ENCODE measurements around the gene COG6.

Gene COG6

DNA sequence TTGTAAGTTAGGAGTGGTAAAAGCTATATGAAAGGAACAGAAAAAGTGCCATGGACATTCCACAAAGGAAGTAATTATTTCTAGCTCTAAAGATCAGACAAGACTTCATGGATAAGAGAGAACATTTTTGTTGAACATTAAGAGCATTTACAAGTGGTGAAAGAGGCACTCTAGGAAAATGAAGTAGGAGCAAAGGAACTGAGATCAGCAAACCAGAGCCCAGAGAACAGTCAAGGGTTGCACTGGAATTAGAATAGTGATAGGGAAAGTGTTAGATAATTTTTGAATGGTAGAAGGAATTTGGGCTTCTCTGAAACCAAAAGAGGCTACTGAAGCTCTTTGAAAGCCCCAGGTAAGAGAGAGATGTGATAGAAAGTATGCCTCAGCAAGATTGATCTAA, 94.1 kb downstream of the COG6 start:
- Histone ChIP-seq H3K79me2 (ENCODE audit: insufficient read depth, low read length) (no peaks in the 10 kb centered on the region), H3K36me3 (ENCODE audit: insufficient read depth, low read length) (no peaks in the 10 kb centered on the region)

DNA sequence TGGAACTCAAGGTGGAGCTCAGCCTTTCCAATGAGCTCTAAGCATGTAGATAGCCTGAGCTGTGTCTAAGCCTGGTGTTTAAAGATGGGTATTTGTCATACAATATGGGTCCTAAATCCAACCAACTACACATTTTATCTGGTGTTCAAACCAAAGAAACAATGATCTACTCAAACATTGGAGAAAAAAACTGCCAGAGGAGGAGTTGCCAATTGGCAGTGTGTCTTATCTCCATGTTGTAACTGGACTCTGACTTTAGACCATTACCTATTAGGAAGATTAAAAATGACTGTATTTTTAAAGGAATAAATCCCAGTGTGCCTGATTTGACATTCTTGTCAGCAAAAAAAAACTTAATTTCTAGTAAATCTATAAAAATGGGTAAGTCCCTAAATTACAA, 96.3 kb downstream of the COG6 start:
- Histone ChIP-seq H3K27me3 (ENCODE audit: insufficient read depth, low read length, poor library complexity, severe bottlenecking) (no peaks in the 10 kb centered on the region), H2AFZ (ENCODE audit: low read length) (no peak overlapping the region), H3K4me2 (ENCODE audit: low read depth, low read length, poor library complexity, severe bottlenecking) (no peak overlapping the region), H3K36me3 (ENCODE audit: insufficient read depth, low read length) (no peaks in the 10 kb centered on the region), H3K79me2 (ENCODE audit: insufficient read depth, low read length) (no peaks in the 10 kb centered on the region), H3K9ac (ENCODE audit: low read depth, low read length, poor library complexity, severe bottlenecking) (no peak overlapping the region), H4K20me1 (ENCODE audit: insufficient read depth, low read length, poor library complexity, severe bottlenecking) (no peaks in the 10 kb centered on the region), H3K4me3 (ENCODE audit: low read length, poor library complexity, severe bottlenecking) (no peak overlapping the region), H3K9me2 (replicated peaks; ENCODE audit: low read depth, low read length) (no peaks in the 10 kb centered on the region), H3K4me1 (ENCODE audit: insufficient read depth, low read length, poor library complexity, severe bottlenecking) (no peaks in the 10 kb centered on the region), H3F3A (ENCODE audit: low read depth) (no peaks in the 10 kb centered on the region), H3K9me3 (ENCODE audit: insufficient read depth, low read depth, low read length) (no peaks in the 10 kb centered on the region)
- TF ChIP-seq, protein P1, sequence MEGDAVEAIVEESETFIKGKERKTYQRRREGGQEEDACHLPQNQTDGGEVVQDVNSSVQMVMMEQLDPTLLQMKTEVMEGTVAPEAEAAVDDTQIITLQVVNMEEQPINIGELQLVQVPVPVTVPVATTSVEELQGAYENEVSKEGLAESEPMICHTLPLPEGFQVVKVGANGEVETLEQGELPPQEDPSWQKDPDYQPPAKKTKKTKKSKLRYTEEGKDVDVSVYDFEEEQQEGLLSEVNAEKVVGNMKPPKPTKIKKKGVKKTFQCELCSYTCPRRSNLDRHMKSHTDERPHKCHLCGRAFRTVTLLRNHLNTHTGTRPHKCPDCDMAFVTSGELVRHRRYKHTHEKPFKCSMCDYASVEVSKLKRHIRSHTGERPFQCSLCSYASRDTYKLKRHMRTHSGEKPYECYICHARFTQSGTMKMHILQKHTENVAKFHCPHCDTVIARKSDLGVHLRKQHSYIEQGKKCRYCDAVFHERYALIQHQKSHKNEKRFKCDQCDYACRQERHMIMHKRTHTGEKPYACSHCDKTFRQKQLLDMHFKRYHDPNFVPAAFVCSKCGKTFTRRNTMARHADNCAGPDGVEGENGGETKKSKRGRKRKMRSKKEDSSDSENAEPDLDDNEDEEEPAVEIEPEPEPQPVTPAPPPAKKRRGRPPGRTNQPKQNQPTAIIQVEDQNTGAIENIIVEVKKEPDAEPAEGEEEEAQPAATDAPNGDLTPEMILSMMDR (conservative IDR thresholded peaks at IDR 0.05; ENCODE audit: low read length): no peak
- no peak for TF ChIP-seq EZH2phosphoT487 (IDR thresholded peaks at IDR 0.05; ENCODE audit: borderline replicate concordance)

More for the DNA sequence above, 94.1 kb downstream of the COG6 start:
- no peak for TF ChIP-seq EZH2phosphoT487 (IDR thresholded peaks at IDR 0.05; ENCODE audit: borderline replicate concordance)
- TF ChIP-seq, protein P1 (conservative IDR thresholded peaks at IDR 0.05; ENCODE audit: low read length): no peak
- no peak overlapping the region for H3K4me3 ChIP-seq (ENCODE audit: low read length, poor library complexity, severe bottlenecking)
- no peak overlapping the region for H3K4me2 ChIP-seq (ENCODE audit: low read depth, low read length, poor library complexity, severe bottlenecking)
- no peaks in the 10 kb centered on the region for H3K9me3 ChIP-seq (ENCODE audit: insufficient read depth, low read depth, low read length)
- no peaks in the 10 kb centered on the region for H3K27me3 ChIP-seq (ENCODE audit: insufficient read depth, low read length, poor library complexity, severe bottlenecking)
- H3F3A ChIP-seq (ENCODE audit: low read depth): no peaks in the 10 kb centered on the region
- no peak overlapping the region for H2AFZ ChIP-seq (ENCODE audit: low read length)
- H4K20me1 ChIP-seq (ENCODE audit: insufficient read depth, low read length, poor library complexity, severe bottlenecking): no peaks in the 10 kb centered on the region
- no peak overlapping the region for H3K9ac ChIP-seq (ENCODE audit: low read depth, low read length, poor library complexity, severe bottlenecking)
- no peaks in the 10 kb centered on the region for H3K9me2 ChIP-seq (replicated peaks; ENCODE audit: low read depth, low read length)
- H3K4me1 ChIP-seq (ENCODE audit: insufficient read depth, low read length, poor library complexity, severe bottlenecking): no peaks in the 10 kb centered on the region

DNA sequence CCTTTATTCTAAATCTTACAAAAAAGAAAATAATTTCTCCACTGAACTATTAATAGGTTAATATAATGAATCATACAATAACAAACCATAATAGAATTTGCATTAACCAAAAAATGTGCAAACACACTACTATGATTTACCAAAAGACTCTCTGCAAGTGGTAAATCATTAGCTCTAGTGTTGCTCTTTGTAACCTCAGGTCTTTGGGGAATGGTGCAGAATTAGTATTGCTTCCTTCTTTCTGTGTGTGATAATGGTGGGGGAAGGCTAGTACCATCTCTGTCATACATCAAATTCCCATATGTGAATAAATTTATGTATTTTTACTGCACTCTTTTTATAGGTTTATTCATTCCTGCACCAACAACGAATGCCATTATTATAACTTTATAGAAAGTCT, 105.1 kb downstream of the COG6 start:
- no peak for TF ChIP-seq EZH2phosphoT487 (IDR thresholded peaks at IDR 0.05; ENCODE audit: borderline replicate concordance)
- TF ChIP-seq, protein P1 (conservative IDR thresholded peaks at IDR 0.05; ENCODE audit: low read length): no peak
- Histone ChIP-seq H4K20me1 (ENCODE audit: insufficient read depth, low read length, poor library complexity, severe bottlenecking) (no peaks in the 10 kb centered on the region), H3K9me2 (replicated peaks; ENCODE audit: low read depth, low read length) (no peaks in the 10 kb centered on the region), H3K4me2 (ENCODE audit: low read depth, low read length, poor library complexity, severe bottlenecking) (no peak overlapping the region), H3K9me3 (ENCODE audit: insufficient read depth, low read depth, low read length) (no peaks in the 10 kb centered on the region), H3F3A (ENCODE audit: low read depth) (no peaks in the 10 kb centered on the region), H3K4me1 (ENCODE audit: insufficient read depth, low read length, poor library complexity, severe bottlenecking) (no peaks in the 10 kb centered on the region), H3K36me3 (ENCODE audit: insufficient read depth, low read length) (no peaks in the 10 kb centered on the region), H2AFZ (ENCODE audit: low read length) (no peak overlapping the region), H3K4me3 (ENCODE audit: low read length, poor library complexity, severe bottlenecking) (no peak overlapping the region), H3K27me3 (ENCODE audit: insufficient read depth, low read length, poor library complexity, severe bottlenecking) (no peaks in the 10 kb centered on the region), H3K9ac (ENCODE audit: low read depth, low read length, poor library complexity, severe bottlenecking) (no peak overlapping the region), H3K79me2 (ENCODE audit: insufficient read depth, low read length) (no peaks in the 10 kb centered on the region)

Data from Loucy (cell line).